Keratinocyte (primary cell): ENCODE results near the gene PCDH9. TPM values are rescaled to one million over a fixed set of nuclear protein-coding genes. Genes with fewer than 3 reads are reported as not detected.

Source experiments
- DNase-seq: peaks from one replicate; pipeline ENCODE4 v3.0.0-alpha.2; 2011; ENCODE audit warnings: low read depth, missing footprints, low spot score
- FAIRE-seq: peaks from 2 replicates; lab custom pipeline; 2011; peaks lifted over from hg19 to GRCh38; lab: Jason Lieb, UNC
- H2AFZ ChIP-seq: 2 replicates; pipeline ENCODE4 v1.6.0; 2012; ENCODE audit warnings: low read length, control low read depth, inconsistent platforms; ENCODE audit not compliant: control insufficient read depth
- H3K27ac ChIP-seq: 2 replicates; pipeline ENCODE4 v1.5.1; 2011; ENCODE audit warnings: low read length; ENCODE audit not compliant: control insufficient read depth, insufficient read depth
- H3K27me3 ChIP-seq: 3 replicates; pipeline ENCODE4 v1.6.0; 2011; ENCODE audit warnings: low read length; ENCODE audit not compliant: control insufficient read depth, insufficient read depth; ENCODE audit errors: extremely low read depth
- H3K36me3 ChIP-seq, 2 experiments: 2 replicates in 1 of 2; 3 replicates in 1 of 2; pipeline ENCODE4 v1.5.1; 2011; ENCODE audit warnings: low read length in 2 of 2, mild to moderate bottlenecking in 1 of 2; ENCODE audit not compliant: control insufficient read depth in 2 of 2, insufficient read depth in 2 of 2; ENCODE audit errors: extremely low read depth in 1 of 2
- H3K4me1 ChIP-seq: 3 replicates; pipeline ENCODE4 v1.5.1; 2011; ENCODE audit warnings: low read length; ENCODE audit not compliant: control insufficient read depth, insufficient read depth; ENCODE audit errors: extremely low read depth
- H3K4me2 ChIP-seq: 3 replicates; pipeline ENCODE4 v1.6.0; 2011; ENCODE audit warnings: low read depth, low read length; ENCODE audit not compliant: control insufficient read depth, insufficient read depth; ENCODE audit errors: extremely low read depth
- H3K4me3 ChIP-seq, 3 experiments: fragments of 200-600 bp in 1 of 3; sonication (generic) in 1 of 3; 2 replicates in 2 of 3; 3 replicates in 1 of 3; pipeline ENCODE4 v1.5.1; 2011 to 2016; ENCODE audit warnings: low read length in 3 of 3, mild to moderate bottlenecking in 3 of 3, control low read depth in 2 of 3, inconsistent platforms in 1 of 3, low read depth in 1 of 3, mixed read lengths in 1 of 3, mixed run types in 1 of 3, moderate library complexity in 1 of 3; ENCODE audit not compliant: control insufficient read depth in 2 of 3, insufficient read depth in 2 of 3; ENCODE audit errors: extremely low read depth in 1 of 3
- H3K79me2 ChIP-seq: 2 replicates; pipeline ENCODE4 v1.6.0; 2012; ENCODE audit warnings: low read length; ENCODE audit not compliant: control insufficient read depth, insufficient read depth
- H3K9ac ChIP-seq: 3 replicates; pipeline ENCODE4 v1.6.0; 2011; ENCODE audit warnings: low read length; ENCODE audit not compliant: control insufficient read depth, insufficient read depth; ENCODE audit errors: extremely low read depth
- H3K9me1 ChIP-seq: 3 replicates; pipeline ENCODE4 v1.6.0; 2011; ENCODE audit warnings: low read length; ENCODE audit not compliant: control insufficient read depth, insufficient read depth; ENCODE audit errors: extremely low read depth
- H3K9me3 ChIP-seq: 2 replicates; pipeline ENCODE4 v1.5.1; 2012; ENCODE audit warnings: low read depth, low read length; ENCODE audit not compliant: control insufficient read depth
- H4K20me1 ChIP-seq: 3 replicates; pipeline ENCODE4 v1.6.0; 2011; ENCODE audit warnings: low read length; ENCODE audit not compliant: control insufficient read depth, insufficient read depth; ENCODE audit errors: extremely low read depth
- EZH2 ChIP-seq: IDR thresholded peaks from one replicate; pipeline ENCODE4 v1.6.1; 2012; ENCODE audit warnings: inconsistent platforms, mild to moderate bottlenecking, low read length, moderate library complexity
- dilution Hi-C: fragments of 300-500 bp; cut with MboI; formaldehyde crosslinking; loops from one replicate; pipeline ENCODE4 v1.7.0; 2020; ENCODE audit warnings: low sequenced_read_pairs; ENCODE audit not compliant: extremely low pct_ligation_motif_present
- polyA plus RNA-seq, 5 experiments: library from polyadenylated mRNA; depleted of rRNA in 3 of 5; stranded (reverse) in 3 of 5; stranded (forward) in 1 of 5; unstranded in 1 of 5; fragments of >200 nt; gene quantifications; 1 replicate in 1 of 5; 2 replicates in 3 of 5; 3 replicates in 1 of 5; pipeline versions ENCODE4 v1.2.1 to v1.2.3, GENCODE V29; 2011 to 2012; ENCODE audit warnings: missing spikeins in 2 of 5, low read depth in 1 of 5, low replicate concordance in 1 of 5
- TF ChIP-seq, protein P1 (sequence below), 3 experiments: IDR thresholded peaks in 1 of 3; conservative IDR thresholded peaks in 1 of 3; optimal IDR thresholded peaks in 1 of 3; 2 replicates in 2 of 3; 3 replicates in 1 of 3; pipeline versions ENCODE3 to v1.5.1; 2011; ENCODE audit warnings: low read length in 3 of 3, mild to moderate bottlenecking in 3 of 3, moderate library complexity in 2 of 3, control low read depth in 1 of 3, inconsistent platforms in 1 of 3; ENCODE audit not compliant: insufficient read depth in 2 of 3; ENCODE audit errors: extremely low read depth in 1 of 3

PCDH9 gene
- polyA plus RNA-seq, 1 donor (not counting 4 experiments of a cell fraction or from before 2014, with no cell fraction given), result 0.21 TPM

- H2AFZ ChIP-seq, result no peak overlapping the region
- H3K4me3 ChIP-seq, result no peak overlapping the region
- no peak overlapping the region for H3K9ac ChIP-seq
- FAIRE-seq, result no peak
- no peaks in the 10 kb centered on the region for H3K79me2 ChIP-seq
- H3K36me3 ChIP-seq, result no peaks in the 10 kb centered on the region
- H3K27ac ChIP-seq, result no peak overlapping the region
- TF ChIP-seq, protein P1, sequence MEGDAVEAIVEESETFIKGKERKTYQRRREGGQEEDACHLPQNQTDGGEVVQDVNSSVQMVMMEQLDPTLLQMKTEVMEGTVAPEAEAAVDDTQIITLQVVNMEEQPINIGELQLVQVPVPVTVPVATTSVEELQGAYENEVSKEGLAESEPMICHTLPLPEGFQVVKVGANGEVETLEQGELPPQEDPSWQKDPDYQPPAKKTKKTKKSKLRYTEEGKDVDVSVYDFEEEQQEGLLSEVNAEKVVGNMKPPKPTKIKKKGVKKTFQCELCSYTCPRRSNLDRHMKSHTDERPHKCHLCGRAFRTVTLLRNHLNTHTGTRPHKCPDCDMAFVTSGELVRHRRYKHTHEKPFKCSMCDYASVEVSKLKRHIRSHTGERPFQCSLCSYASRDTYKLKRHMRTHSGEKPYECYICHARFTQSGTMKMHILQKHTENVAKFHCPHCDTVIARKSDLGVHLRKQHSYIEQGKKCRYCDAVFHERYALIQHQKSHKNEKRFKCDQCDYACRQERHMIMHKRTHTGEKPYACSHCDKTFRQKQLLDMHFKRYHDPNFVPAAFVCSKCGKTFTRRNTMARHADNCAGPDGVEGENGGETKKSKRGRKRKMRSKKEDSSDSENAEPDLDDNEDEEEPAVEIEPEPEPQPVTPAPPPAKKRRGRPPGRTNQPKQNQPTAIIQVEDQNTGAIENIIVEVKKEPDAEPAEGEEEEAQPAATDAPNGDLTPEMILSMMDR (optimal IDR thresholded peaks at IDR 0.05 in 1 of 3, IDR thresholded peaks at IDR 0.05 in 1 of 3, conservative IDR thresholded peaks at IDR 0.05 in 1 of 3; ENCODE audit: extremely low read depth in 1 of 3, insufficient read depth in 2 of 3, low read length in 3 of 3), result no peak
- H3K9me1 ChIP-seq, result no peaks in the 10 kb centered on the region
- H4K20me1 ChIP-seq, result no peaks in the 10 kb centered on the region
- H3K4me2 ChIP-seq, result no peak overlapping the region
- no peaks in the 10 kb centered on the region for H3K27me3 ChIP-seq
- no peaks in the 10 kb centered on the region for H3K4me1 ChIP-seq
- H3K9me3 ChIP-seq, result no peaks in the 10 kb centered on the region
- dilution Hi-C loops, result no loop called here
- DNase-seq, result no peak
Observed at GRCh38 chr13:66585669-66586203, 644.4 kb downstream of the PCDH9 start.

DNA sequence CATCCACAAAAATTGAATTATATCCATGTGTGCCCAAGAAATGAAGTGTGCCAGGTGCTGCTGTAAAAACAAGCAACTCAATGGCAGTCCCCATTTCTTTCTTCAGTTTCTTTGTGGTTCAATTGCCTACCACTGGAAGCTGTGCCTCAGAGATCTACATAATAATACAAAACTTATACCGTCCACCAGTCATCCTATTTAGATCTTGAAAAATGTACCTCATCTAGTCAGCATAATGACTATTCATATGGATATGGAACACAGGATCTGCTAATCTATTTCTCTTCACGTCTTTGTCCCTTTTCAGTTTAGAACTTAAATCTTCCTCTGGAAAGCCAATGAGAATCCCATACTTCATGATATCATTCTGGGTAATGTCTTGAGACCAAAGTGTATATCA is 648.5 kb downstream of the PCDH9 start:
- H4K20me1 ChIP-seq, result no peaks in the 10 kb centered on the region
- H3K9me3 ChIP-seq, result no peaks in the 10 kb centered on the region
- DNase-seq (no peak), FAIRE-seq (no peak)
- no peak overlapping the region for H3K4me2 ChIP-seq
- dilution Hi-C loops, result no loop called here
- no peaks in the 10 kb centered on the region for H3K36me3 ChIP-seq
- no peaks in the 10 kb centered on the region for H3K9me1 ChIP-seq
- no peak overlapping the region for H2AFZ ChIP-seq
- TF ChIP-seq, protein P1 (optimal IDR thresholded peaks at IDR 0.05 in 1 of 3, IDR thresholded peaks at IDR 0.05 in 1 of 3, conservative IDR thresholded peaks at IDR 0.05 in 1 of 3; ENCODE audit: extremely low read depth in 1 of 3, insufficient read depth in 2 of 3, low read length in 3 of 3), result no peak
- TF ChIP-seq EZH2, result no peak
- H3K79me2 ChIP-seq, result no peaks in the 10 kb centered on the region
- H3K4me3 ChIP-seq, result no peak overlapping the region
- H3K9ac ChIP-seq, result no peak overlapping the region
- H3K27ac ChIP-seq, result no peak overlapping the region
- H3K27me3 ChIP-seq, result no peaks in the 10 kb centered on the region
- H3K4me1 ChIP-seq, result no peaks in the 10 kb centered on the region
